ENCODE data around the gene ZNF488.

ZNF488 gene

GRCh38 chr10:47371629-47372485 is 12.2 kb downstream of the ZNF488 start:
- ChIA-PET CTCF (interaction anchor here (3.0 kb wide), 1 partner anchor 10 kb away, joined by 10 read pairs; no protein-coding TSS in a partner anchor), POLR2A (no interaction called here)
- no peak for DNase-seq (ENCODE audit: extremely low spot score)
- no peak for TF ChIP-seq CTCF (IDR thresholded peaks at IDR 0.05; ENCODE audit: control extremely low read depth, extremely low read depth, low read depth, missing control alignments)

- CTCF ChIA-PET = interaction anchor here (3.0 kb wide), 1 partner anchor 9 kb away, joined by 10 read pairs; no protein-coding TSS in a partner anchor
- POLR2A ChIA-PET = no interaction called here
- no peak for DNase-seq (ENCODE audit: extremely low spot score)
- TF ChIP-seq CTCF (IDR thresholded peaks at IDR 0.05; ENCODE audit: control extremely low read depth, extremely low read depth, low read depth, missing control alignments) = no peak
These were observed 13.2 kb downstream of the ZNF488 start for GRCh38 chr10:47370878-47371277.

GRCh38 chr10:47370015-47370767 is 13.9 kb downstream of the ZNF488 start:
- ChIA-PET CTCF (interaction anchor here (1.3 kb wide), 1 partner anchor 30 kb away, joined by 6 read pairs; no protein-coding TSS in a partner anchor), POLR2A (no interaction called here)
- no peak for TF ChIP-seq CTCF (IDR thresholded peaks at IDR 0.05; ENCODE audit: control extremely low read depth, extremely low read depth, low read depth, missing control alignments)
- DNase-seq (ENCODE audit: extremely low spot score) = no peak

- POLR2A ChIA-PET = no interaction called here
- no peak for DNase-seq (ENCODE audit: extremely low spot score)
- no peak for TF ChIP-seq CTCF (IDR thresholded peaks at IDR 0.05; ENCODE audit: control extremely low read depth, extremely low read depth, low read depth, missing control alignments)
- CTCF ChIA-PET = interaction anchor here (1.3 kb wide), 1 partner anchor 29 kb away, joined by 6 read pairs; no protein-coding TSS in a partner anchor
These were observed 14.7 kb downstream of the ZNF488 start for GRCh38 chr10:47369251-47369894.

- no peak for DNase-seq (ENCODE audit: extremely low spot score)
- ChIA-PET CTCF (interaction anchor here (1.3 kb wide), 1 partner anchor 28 kb away, joined by 6 read pairs; no protein-coding TSS in a partner anchor), POLR2A (no interaction called here)
- TF ChIP-seq CTCF (IDR thresholded peaks at IDR 0.05; ENCODE audit: control extremely low read depth, extremely low read depth, low read depth, missing control alignments) = no peak
These were observed 15.5 kb downstream of the ZNF488 start for GRCh38 chr10:47368431-47369180.
